BJ (cell line): ENCODE results near the gene STYXL2. TPM values are rescaled to one million over a fixed set of nuclear protein-coding genes. Genes with fewer than 3 reads are reported as not detected.

Source experiments
- CTCF ChIA-PET: fragments of 350-600 bp; formaldehyde crosslinking; extraction: SDS; loops from one replicate; lab custom pipeline; 2021; ENCODE audit warnings: antibody characterized with exemption, inconsistent platforms; lab: Yijun Ruan, JAX
- POLR2A ChIA-PET: fragments of 300-600 bp; sonication (Branson Sonifier 250); formaldehyde crosslinking; extraction: SDS; loops from one replicate; lab custom pipeline; 2021; ENCODE audit warnings: antibody characterized with exemption; lab: Charles Lee
- DNase-seq: peaks from one replicate; pipeline ENCODE4 v3.0.0-alpha.2; 2011; ENCODE audit warnings: low read depth
- H3K27me3 ChIP-seq: 2 replicates; pipeline ENCODE4 v1.6.0; 2011; ENCODE audit warnings: low read length; ENCODE audit not compliant: control insufficient read depth, insufficient read depth
- H3K36me3 ChIP-seq: 2 replicates; pipeline ENCODE4 v1.5.1; 2011; ENCODE audit warnings: low read length; ENCODE audit not compliant: control insufficient read depth, insufficient read depth
- H3K4me3 ChIP-seq: 2 replicates; pipeline ENCODE4 v1.5.1; 2011; ENCODE audit warnings: low read depth, mild to moderate bottlenecking, control low read depth, low read length
- polyA plus RNA-seq: library from polyadenylated mRNA; depleted of rRNA; stranded (reverse); fragments of >200 nt; gene quantifications from 2 replicates; pipeline ENCODE4 v1.2.3, GENCODE V29; 2011
- TF ChIP-seq, protein P1 (sequence below): IDR thresholded peaks from 2 replicates; pipeline ENCODE4 v1.5.1; 2011; ENCODE audit warnings: low read depth, mild to moderate bottlenecking, control low read depth, inconsistent platforms, low read length, moderate library complexity; ENCODE audit not compliant: insufficient read depth

Gene STYXL2
- polyA plus RNA-seq, 1 experiment: not detected

DNA sequence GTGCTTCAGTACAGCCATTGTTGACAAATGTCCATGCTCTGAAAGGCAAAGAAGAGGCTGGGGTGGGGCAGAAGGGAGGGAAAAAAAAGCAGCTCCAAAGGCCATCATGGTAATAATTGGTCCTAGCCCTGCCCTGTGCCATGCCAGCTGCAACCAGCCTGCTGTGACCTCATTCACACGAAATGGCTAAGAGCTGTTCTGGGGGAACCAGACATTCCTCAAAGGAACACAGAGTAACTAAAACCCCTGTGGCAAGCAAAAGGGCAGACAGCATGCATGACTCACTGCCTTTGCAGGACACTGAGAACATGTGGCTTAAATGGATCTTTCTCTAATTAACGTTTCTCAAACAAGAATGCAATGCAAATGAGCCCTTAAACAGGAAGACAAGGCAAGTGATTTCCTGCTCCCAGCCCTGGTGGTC is 42.3 kb downstream of the STYXL2 start:
- CTCF ChIA-PET: interaction anchor here (0.7 to 1.6 kb wide), 2 partner anchors 12 to 84 kb away, joined by 3 to 7 read pairs; no protein-coding TSS in a partner anchor
- Histone ChIP-seq H3K36me3 (no peaks in the 10 kb centered on the region), H3K27me3 (no peaks in the 10 kb centered on the region), H3K4me3 (no peak overlapping the region)
- POLR2A ChIA-PET: no interaction called here
- peak; percentile 13 for DNase-seq
- TF ChIP-seq, protein P1, sequence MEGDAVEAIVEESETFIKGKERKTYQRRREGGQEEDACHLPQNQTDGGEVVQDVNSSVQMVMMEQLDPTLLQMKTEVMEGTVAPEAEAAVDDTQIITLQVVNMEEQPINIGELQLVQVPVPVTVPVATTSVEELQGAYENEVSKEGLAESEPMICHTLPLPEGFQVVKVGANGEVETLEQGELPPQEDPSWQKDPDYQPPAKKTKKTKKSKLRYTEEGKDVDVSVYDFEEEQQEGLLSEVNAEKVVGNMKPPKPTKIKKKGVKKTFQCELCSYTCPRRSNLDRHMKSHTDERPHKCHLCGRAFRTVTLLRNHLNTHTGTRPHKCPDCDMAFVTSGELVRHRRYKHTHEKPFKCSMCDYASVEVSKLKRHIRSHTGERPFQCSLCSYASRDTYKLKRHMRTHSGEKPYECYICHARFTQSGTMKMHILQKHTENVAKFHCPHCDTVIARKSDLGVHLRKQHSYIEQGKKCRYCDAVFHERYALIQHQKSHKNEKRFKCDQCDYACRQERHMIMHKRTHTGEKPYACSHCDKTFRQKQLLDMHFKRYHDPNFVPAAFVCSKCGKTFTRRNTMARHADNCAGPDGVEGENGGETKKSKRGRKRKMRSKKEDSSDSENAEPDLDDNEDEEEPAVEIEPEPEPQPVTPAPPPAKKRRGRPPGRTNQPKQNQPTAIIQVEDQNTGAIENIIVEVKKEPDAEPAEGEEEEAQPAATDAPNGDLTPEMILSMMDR: no peak

DNA sequence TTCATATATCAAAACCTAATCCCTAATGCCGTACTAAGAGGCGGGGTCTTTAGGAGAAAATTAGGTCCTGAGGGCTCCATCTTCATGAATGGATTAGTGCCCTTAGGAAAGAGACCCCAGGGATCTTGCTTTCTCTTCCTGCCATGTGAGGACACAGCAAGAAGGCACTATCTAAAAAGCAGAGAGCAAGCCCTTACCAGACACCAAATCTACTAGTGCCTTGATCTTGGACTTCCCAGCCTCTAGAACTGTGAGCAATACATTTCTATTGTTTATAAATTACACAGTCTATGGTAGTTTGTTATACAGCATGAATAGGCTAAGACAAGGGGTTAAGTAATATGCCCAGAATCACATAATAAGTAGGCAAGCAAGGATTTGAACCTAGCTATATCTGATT is 42.9 kb downstream of the STYXL2 start:
- Histone ChIP-seq H3K4me3 (no peak overlapping the region), H3K36me3 (no peaks in the 10 kb centered on the region), H3K27me3 (no peaks in the 10 kb centered on the region)
- ChIA-PET CTCF (interaction anchor here (0.7 to 1.6 kb wide), 2 partner anchors 13 to 85 kb away, joined by 3 to 7 read pairs; no protein-coding TSS in a partner anchor), POLR2A (no interaction called here)
- TF ChIP-seq, protein P1: no peak
- DNase-seq: no peak

GRCh38 chr1:167137332-167137781 is 43.5 kb downstream of the STYXL2 start:
- Histone ChIP-seq H3K4me3 (no peak overlapping the region), H3K36me3 (no peaks in the 10 kb centered on the region), H3K27me3 (no peaks in the 10 kb centered on the region)
- CTCF ChIA-PET: no interaction called here
- no peak for DNase-seq
- POLR2A ChIA-PET: no interaction called here
- TF ChIP-seq, protein P1: no peak

DNA sequence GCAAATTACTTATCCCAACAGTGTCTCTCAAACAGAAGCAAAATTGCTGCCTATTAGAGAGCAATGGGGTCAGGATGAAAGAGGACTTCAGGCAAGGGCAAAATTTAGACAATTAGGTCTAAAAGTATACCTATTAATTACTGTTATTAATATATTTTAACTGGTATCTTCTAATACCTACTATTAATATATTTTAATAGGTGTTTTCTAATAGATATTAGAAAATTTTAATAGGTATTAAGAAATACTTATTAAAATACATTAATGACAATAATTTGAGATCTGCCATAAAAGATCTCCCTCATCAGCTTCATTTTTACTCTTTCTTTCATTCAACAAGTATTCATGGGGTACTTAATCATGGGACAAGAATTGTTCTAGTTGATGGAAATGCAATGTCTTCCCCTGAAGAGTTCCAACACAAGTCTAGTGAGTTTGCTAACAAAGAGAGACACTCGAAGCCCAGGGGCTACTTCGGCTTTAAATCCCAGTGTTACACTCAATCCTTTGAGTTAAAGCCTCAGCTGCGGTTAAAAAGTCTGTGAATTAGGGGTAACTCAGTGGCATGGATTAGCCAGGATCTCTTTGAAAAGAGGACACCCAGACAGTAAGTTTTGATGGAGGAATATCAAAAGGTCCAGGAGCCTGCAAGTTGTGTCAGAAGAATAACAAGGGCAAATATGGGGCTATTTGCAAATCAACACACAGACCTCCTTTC is 44.1 kb downstream of the STYXL2 start:
- TF ChIP-seq, protein P1: no peak
- Histone ChIP-seq H3K36me3 (no peaks in the 10 kb centered on the region), H3K4me3 (no peak overlapping the region), H3K27me3 (no peaks in the 10 kb centered on the region)
- POLR2A ChIA-PET: no interaction called here
- CTCF ChIA-PET: no interaction called here
- DNase-seq: no peak

- no peak overlapping the region for H3K4me3 ChIP-seq
- ChIA-PET POLR2A (no interaction called here), CTCF (interaction anchor here (1.1 kb wide), 1 partner anchor 13 kb away, joined by 4 read pairs; no protein-coding TSS in a partner anchor)
- H3K36me3 ChIP-seq: no peaks in the 10 kb centered on the region
- TF ChIP-seq, protein P1: no peak
- no peak for DNase-seq
- no peaks in the 10 kb centered on the region for H3K27me3 ChIP-seq
These were observed 44.8 kb downstream of the STYXL2 start for GRCh38 chr1:167138703-167139102.
